ENCODE results near the gene CBX4. TPM values are rescaled to one million over a fixed set of nuclear protein-coding genes. Genes with fewer than 3 reads are reported as not detected.

The CBX4 gene
- total and polyA plus RNA-seq, 7 experiments from 2014 or later = 4.0 to 134 (median 78.3) TPM

GRCh38 chr17:79803421-79803996 is 35.7 kb downstream of the CBX4 start:
- ChIA-PET POLR2A (interaction anchor here (1.7 to 2.7 kb wide), 4 partner anchors 9 to 35 kb away, joined by 8 to 17 read pairs (median 12); partner anchors contain the start of gene CBX4), CTCF (no interaction called here)
- no peak overlapping the region for H3K27ac ChIP-seq (ENCODE audit: low read depth, low read length)
- no peaks in the 10 kb centered on the region for H3K36me3 ChIP-seq (ENCODE audit: control insufficient read depth in 2 of 3, insufficient read depth in 3 of 3, low read length in 3 of 3)
- no peak for ATAC-seq
- H3K9me3 ChIP-seq (ENCODE audit: control insufficient read depth in 2 of 3, low read length in 3 of 3) = peaks cover 0 to 4% (median 0%) of the 10 kb centered on the region in 3 experiments
- peaks cover 0 to 11% (median 0%) of the 10 kb centered on the region in 5 donors for H3K36me3 Mint-ChIP-seq
- peaks cover 35 to 51% of the 10 kb centered on the region in 2 donors for H3K4me1 ChIP-seq (ENCODE audit: control insufficient read depth in 2 of 2, insufficient read depth in 2 of 2, low read length in 2 of 2)
- H3K4me3 ChIP-seq (ENCODE audit: low read length) = no peak overlapping the region
- DNase-seq = no peak
- peaks cover 60 to 86% (median 68%) of the 10 kb centered on the region in 5 donors for H3K27me3 Mint-ChIP-seq
- peaks cover 0 to 23% (median 2%) of the 10 kb centered on the region in 11 donors for H3K9me3 Mint-ChIP-seq
- H3K4me1 Mint-ChIP-seq = peaks cover 20 to 57% (median 41%) of the 10 kb centered on the region in 7 donors
- peak overlapping the region in 4 of 9 donors; percentile 25 to 77 (median 30) for H3K27ac Mint-ChIP-seq
- intact Hi-C loops (cut with micrococcal nuclease) = no loop called here
- peak overlapping the region in 6 of 10 donors; percentile 16 to 51 (median 30) for H3K4me3 Mint-ChIP-seq
- peaks cover 47 to 88% of the 10 kb centered on the region in 2 donors for H3K27me3 ChIP-seq (ENCODE audit: control insufficient read depth in 2 of 2, insufficient read depth in 2 of 2, low read length in 2 of 2)

- intact Hi-C loops (cut with micrococcal nuclease) = no loop called here
- H3K27me3 Mint-ChIP-seq = peaks cover 53 to 83% (median 64%) of the 10 kb centered on the region in 5 donors
- H3K4me3 Mint-ChIP-seq = peak overlapping the region in 4 of 10 donors; percentile 6 to 27 (median 18)
- H3K27ac ChIP-seq (ENCODE audit: low read depth, low read length) = no peak overlapping the region
- peaks cover 37 to 54% of the 10 kb centered on the region in 2 donors for H3K4me1 ChIP-seq (ENCODE audit: control insufficient read depth in 2 of 2, insufficient read depth in 2 of 2, low read length in 2 of 2)
- peaks cover 20 to 61% (median 44%) of the 10 kb centered on the region in 7 donors for H3K4me1 Mint-ChIP-seq
- ChIA-PET POLR2A (interaction anchor here (1.7 to 2.7 kb wide), 5 partner anchors 8 to 36 kb away, joined by 8 to 17 read pairs (median 9); partner anchors contain the start of gene CBX4), CTCF (no interaction called here)
- no peak for DNase-seq
- H3K4me3 ChIP-seq (ENCODE audit: low read length) = no peak overlapping the region
- H3K27me3 ChIP-seq (ENCODE audit: control insufficient read depth in 2 of 2, insufficient read depth in 2 of 2, low read length in 2 of 2) = peaks cover 47 to 85% of the 10 kb centered on the region in 2 donors
- peak overlapping the region in 2 of 9 donors; percentile 17 to 29 for H3K27ac Mint-ChIP-seq
- no peak for ATAC-seq
- H3K9me3 ChIP-seq (ENCODE audit: control insufficient read depth in 2 of 3, low read length in 3 of 3) = peaks cover 0 to 4% (median 0%) of the 10 kb centered on the region in 3 experiments
- H3K36me3 ChIP-seq (ENCODE audit: control insufficient read depth in 2 of 3, insufficient read depth in 3 of 3, low read length in 3 of 3) = no peaks in the 10 kb centered on the region
- peaks cover 0 to 23% (median 3%) of the 10 kb centered on the region in 11 donors for H3K9me3 Mint-ChIP-seq
- H3K36me3 Mint-ChIP-seq = peaks cover 0 to 13% (median 0%) of the 10 kb centered on the region in 5 donors
Observed at GRCh38 chr17:79802736-79803420, 36.4 kb downstream of the CBX4 start.

DNA sequence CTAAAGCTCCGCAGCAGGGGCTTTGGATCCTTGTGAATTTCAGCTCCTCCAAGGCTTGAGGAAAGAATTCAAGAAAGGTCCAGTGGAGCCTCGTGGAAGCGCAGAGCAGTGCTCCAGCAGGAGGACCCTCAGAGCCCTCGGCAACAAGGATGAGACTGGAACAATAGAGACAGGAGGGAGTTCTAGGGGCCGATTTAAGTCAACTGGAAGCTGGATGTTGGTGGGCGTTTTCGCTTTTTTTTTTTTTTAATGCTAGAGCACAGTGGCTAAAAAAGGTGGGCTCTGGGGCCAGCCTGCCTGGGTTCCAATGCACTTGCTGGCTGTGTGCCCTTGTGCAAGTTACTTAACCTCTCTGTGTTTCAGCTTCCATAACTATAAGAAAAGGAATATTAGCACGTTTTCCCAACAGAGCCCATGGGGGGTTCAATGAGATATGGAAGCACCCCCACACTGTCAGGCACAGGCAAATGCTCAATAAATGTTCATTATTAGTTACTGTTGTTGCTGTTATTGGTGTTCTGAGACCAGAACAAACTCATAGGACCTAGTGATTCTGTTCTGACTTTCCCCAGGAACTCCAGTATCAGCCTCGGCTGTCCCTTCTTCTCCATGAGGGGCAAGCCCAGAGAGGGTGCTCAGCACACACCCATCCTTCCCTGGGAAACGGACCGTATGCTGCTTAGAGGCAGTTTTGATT is 37.1 kb downstream of the CBX4 start:
- Mint-ChIP-seq H3K4me1 (peaks cover 20 to 61% (median 44%) of the 10 kb centered on the region in 7 donors), H3K36me3 (peaks cover 0 to 13% (median 0%) of the 10 kb centered on the region in 5 donors), H3K9me3 (peaks cover 0 to 23% (median 3%) of the 10 kb centered on the region in 11 donors), H3K27me3 (peaks cover 47 to 76% (median 59%) of the 10 kb centered on the region in 5 donors), H3K4me3 (peak overlapping the region in 8 of 10 donors; percentile 4 to 58 (median 32)), H3K27ac (peak overlapping the region in 5 of 9 donors; percentile 19 to 52 (median 32))
- Histone ChIP-seq H3K27me3 (ENCODE audit: control insufficient read depth in 2 of 2, insufficient read depth in 2 of 2, low read length in 2 of 2) (peaks cover 47 to 79% of the 10 kb centered on the region in 2 donors), H3K9me3 (ENCODE audit: control insufficient read depth in 2 of 3, low read length in 3 of 3) (peaks cover 0 to 4% (median 0%) of the 10 kb centered on the region in 3 experiments), H3K4me1 (ENCODE audit: control insufficient read depth in 2 of 2, insufficient read depth in 2 of 2, low read length in 2 of 2) (peaks cover 37 to 54% of the 10 kb centered on the region in 2 donors), H3K36me3 (ENCODE audit: control insufficient read depth in 2 of 3, insufficient read depth in 3 of 3, low read length in 3 of 3) (no peaks in the 10 kb centered on the region), H3K4me3 (ENCODE audit: low read length) (no peak overlapping the region), H3K27ac (ENCODE audit: low read depth, low read length) (no peak overlapping the region)
- ATAC-seq (no peak), DNase-seq (no peak)
- intact Hi-C loops (cut with micrococcal nuclease) = no loop called here
- ChIA-PET CTCF (no interaction called here), POLR2A (interaction anchor here (1.1 to 2.0 kb wide), 3 partner anchors 10 to 36 kb away, joined by 5 to 11 read pairs (median 9); partner anchors contain the start of gene CBX4)

- no peak overlapping the region for H3K27ac ChIP-seq (ENCODE audit: low read depth, low read length)
- DNase-seq (no peak), ATAC-seq (no peak)
- H3K4me1 ChIP-seq (ENCODE audit: control insufficient read depth in 2 of 2, insufficient read depth in 2 of 2, low read length in 2 of 2) = peaks cover 38 to 55% of the 10 kb centered on the region in 2 donors
- Mint-ChIP-seq H3K36me3 (peaks cover 0 to 13% (median 0%) of the 10 kb centered on the region in 5 donors), H3K9me3 (peaks cover 0 to 23% (median 3%) of the 10 kb centered on the region in 11 donors), H3K27ac (peak overlapping the region in 7 of 9 donors; percentile 19 to 62 (median 47)), H3K4me3 (peak overlapping the region in 3 of 10 donors; percentile 26 to 69 (median 58)), H3K27me3 (peaks cover 39 to 71% (median 51%) of the 10 kb centered on the region in 5 donors), H3K4me1 (peaks cover 20 to 66% (median 45%) of the 10 kb centered on the region in 7 donors)
- no peak overlapping the region for H3K4me3 ChIP-seq (ENCODE audit: low read length)
- H3K27me3 ChIP-seq (ENCODE audit: control insufficient read depth in 2 of 2, insufficient read depth in 2 of 2, low read length in 2 of 2) = peaks cover 47 to 71% of the 10 kb centered on the region in 2 donors
- no peaks in the 10 kb centered on the region for H3K36me3 ChIP-seq (ENCODE audit: control insufficient read depth in 2 of 3, insufficient read depth in 3 of 3, low read length in 3 of 3)
- peaks cover 0 to 4% (median 0%) of the 10 kb centered on the region in 3 experiments for H3K9me3 ChIP-seq (ENCODE audit: control insufficient read depth in 2 of 3, low read length in 3 of 3)
- POLR2A ChIA-PET = interaction anchor here (1.0 to 2.0 kb wide), 5 partner anchors 10 to 194 kb away, joined by 3 to 11 read pairs (median 6); partner anchors contain the start of gene CBX4
- CTCF ChIA-PET = no interaction called here
- intact Hi-C loops (cut with micrococcal nuclease) = no loop called here
Observed at GRCh38 chr17:79801156-79802038, 37.8 kb downstream of the CBX4 start.

GRCh38 chr17:79800325-79801155 is 38.7 kb downstream of the CBX4 start:
- ChIA-PET POLR2A (interaction anchor here (1.0 to 2.4 kb wide), 6 partner anchors 7 to 195 kb away, joined by 3 to 16 read pairs (median 8); partner anchors contain the start of gene CBX4), CTCF (no interaction called here)
- Histone ChIP-seq H3K36me3 (ENCODE audit: control insufficient read depth in 2 of 3, insufficient read depth in 3 of 3, low read length in 3 of 3) (no peaks in the 10 kb centered on the region), H3K4me3 (ENCODE audit: low read length) (no peak overlapping the region), H3K4me1 (ENCODE audit: control insufficient read depth in 2 of 2, insufficient read depth in 2 of 2, low read length in 2 of 2) (peaks cover 46 to 60% of the 10 kb centered on the region in 2 donors), H3K27me3 (ENCODE audit: control insufficient read depth in 2 of 2, insufficient read depth in 2 of 2, low read length in 2 of 2) (peaks cover 44 to 63% of the 10 kb centered on the region in 2 donors), H3K27ac (ENCODE audit: low read depth, low read length) (no peak overlapping the region), H3K9me3 (ENCODE audit: control insufficient read depth in 2 of 3, low read length in 3 of 3) (peaks cover 0 to 4% (median 0%) of the 10 kb centered on the region in 3 experiments)
- peaks cover 24 to 72% (median 50%) of the 10 kb centered on the region in 7 donors for H3K4me1 Mint-ChIP-seq
- DNase-seq (peak in 6 of 9 donors; percentile 35 to 58 (median 48)), ATAC-seq (no peak)
- intact Hi-C loops (cut with micrococcal nuclease) = no loop called here
- H3K36me3 Mint-ChIP-seq = peaks cover 0 to 15% (median 0%) of the 10 kb centered on the region in 5 donors
- peak overlapping the region; percentile 43 to 84 (median 74) for H3K4me3 Mint-ChIP-seq
- H3K27ac Mint-ChIP-seq = peak overlapping the region in 6 of 9 donors; percentile 48 to 87 (median 85)
- H3K9me3 Mint-ChIP-seq = peaks cover 0 to 19% (median 3%) of the 10 kb centered on the region in 11 donors
- H3K27me3 Mint-ChIP-seq = peaks cover 32 to 66% (median 45%) of the 10 kb centered on the region in 5 donors
